Retinal pigment epithelial cell (primary cell): ENCODE results near the gene NID1.
"Not testable (repeated sequence)": the region's sequence is repeated elsewhere in the genome, so short reads cannot be mapped to it uniquely, and the experiment has no call there.

Experiments used
- DNase-seq: peaks from one replicate; pipeline ENCODE4 v3.0.0-alpha.2; 2010; ENCODE audit warnings: low read depth
- H3K4me3 ChIP-seq: 2 replicates; pipeline ENCODE4 v1.5.1; 2011; ENCODE audit warnings: mild to moderate bottlenecking, low read length, control low read depth, moderate library complexity
- TF ChIP-seq, protein P1 (sequence below): conservative IDR thresholded peaks from 2 replicates; pipeline ENCODE4 v1.5.1; 2011; ENCODE audit warnings: low read depth, low read length, control low read depth, inconsistent platforms

The NID1 gene

DNA sequence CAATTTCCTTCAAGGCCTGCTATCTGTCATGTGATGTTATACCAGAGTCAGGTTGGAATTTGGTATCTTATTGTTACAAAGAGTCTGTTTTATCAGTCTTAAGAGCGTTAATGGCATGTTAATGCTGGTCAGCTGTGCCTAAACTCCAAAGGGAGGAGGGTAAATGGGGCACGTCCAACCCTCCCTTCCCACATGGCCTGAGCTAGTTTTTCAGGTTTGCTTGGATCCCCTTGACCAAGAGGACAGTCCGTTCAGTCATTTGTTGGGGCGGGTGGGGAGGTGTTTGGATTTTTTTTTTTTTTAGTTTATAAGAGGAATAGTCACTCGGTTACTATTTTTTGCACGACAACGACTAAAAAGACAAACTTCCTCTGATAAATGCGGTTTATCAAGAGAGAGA lies 134.3 kb downstream of the NID1 start:
- TF ChIP-seq, protein P1, sequence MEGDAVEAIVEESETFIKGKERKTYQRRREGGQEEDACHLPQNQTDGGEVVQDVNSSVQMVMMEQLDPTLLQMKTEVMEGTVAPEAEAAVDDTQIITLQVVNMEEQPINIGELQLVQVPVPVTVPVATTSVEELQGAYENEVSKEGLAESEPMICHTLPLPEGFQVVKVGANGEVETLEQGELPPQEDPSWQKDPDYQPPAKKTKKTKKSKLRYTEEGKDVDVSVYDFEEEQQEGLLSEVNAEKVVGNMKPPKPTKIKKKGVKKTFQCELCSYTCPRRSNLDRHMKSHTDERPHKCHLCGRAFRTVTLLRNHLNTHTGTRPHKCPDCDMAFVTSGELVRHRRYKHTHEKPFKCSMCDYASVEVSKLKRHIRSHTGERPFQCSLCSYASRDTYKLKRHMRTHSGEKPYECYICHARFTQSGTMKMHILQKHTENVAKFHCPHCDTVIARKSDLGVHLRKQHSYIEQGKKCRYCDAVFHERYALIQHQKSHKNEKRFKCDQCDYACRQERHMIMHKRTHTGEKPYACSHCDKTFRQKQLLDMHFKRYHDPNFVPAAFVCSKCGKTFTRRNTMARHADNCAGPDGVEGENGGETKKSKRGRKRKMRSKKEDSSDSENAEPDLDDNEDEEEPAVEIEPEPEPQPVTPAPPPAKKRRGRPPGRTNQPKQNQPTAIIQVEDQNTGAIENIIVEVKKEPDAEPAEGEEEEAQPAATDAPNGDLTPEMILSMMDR: no peak
- DNase-seq: no peak

DNA sequence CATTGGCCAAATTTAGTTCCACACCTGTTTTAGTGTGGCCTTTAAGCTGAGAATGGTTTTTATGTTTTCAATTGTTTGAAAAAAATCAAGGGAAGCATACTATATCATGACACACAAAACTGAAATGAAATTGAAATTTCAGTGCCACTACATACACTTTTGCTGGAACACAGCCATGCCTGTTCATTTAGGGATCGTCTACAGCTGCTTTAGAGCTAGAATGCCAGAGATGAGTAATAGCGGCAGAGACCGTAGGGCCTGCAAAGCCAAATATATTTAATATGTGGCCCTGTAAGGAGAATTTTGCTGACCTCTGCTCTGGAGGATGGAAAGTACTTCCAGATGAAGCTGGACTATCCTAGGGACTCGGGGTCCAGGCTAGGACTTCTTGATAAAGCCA lies 135.7 kb downstream of the NID1 start:
- TF ChIP-seq, protein P1: no peak
- no peak for DNase-seq
- H3K4me3 ChIP-seq: no peak overlapping the region

More for the DNA sequence above, 134.3 kb downstream of the NID1 start:
- H3K4me3 ChIP-seq: no peak overlapping the region

DNA sequence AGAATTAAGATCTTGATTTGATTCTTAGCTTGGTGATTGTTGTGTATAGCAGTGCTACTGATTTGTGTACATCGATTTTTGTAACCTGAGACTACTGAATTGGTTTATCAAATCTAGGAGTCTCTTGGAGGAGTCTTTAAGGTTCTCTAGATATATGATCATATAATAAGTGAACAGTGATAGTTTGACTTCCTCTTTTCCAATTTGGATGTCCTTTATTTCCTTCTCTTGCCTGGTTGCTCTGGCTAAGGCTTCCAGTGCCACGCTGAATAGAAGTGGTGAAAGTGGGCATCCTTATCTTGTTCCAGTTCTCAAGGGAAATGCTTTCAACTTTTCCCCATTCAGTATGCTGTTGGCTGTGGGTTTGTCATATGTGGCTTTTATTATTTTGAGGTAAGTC lies 136.7 kb downstream of the NID1 start:
- no peak for DNase-seq
- TF ChIP-seq, protein P1: no peak
- no peak overlapping the region for H3K4me3 ChIP-seq

DNA sequence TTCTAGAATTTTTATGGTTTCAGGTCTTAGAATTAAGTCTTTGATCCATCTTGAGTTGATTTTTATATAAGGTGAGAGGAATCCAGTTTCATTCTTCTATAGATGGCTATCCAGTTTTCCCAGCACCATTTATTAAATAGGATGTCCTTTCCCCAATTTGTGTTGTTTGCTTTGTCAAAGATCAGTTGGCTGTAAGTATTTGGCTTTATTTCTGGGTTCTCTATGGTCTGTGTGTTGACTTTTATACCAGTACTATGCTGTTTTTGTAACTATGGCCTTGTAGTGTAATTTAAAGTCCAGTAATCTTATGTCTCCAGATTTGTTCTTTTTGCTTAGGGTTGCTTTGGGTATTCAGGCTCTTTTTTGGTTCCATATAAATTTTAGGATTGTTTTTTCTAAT lies 137.3 kb downstream of the NID1 start:
- DNase-seq, H3K4me3 ChIP-seq: not testable (repeated sequence)
